ENCODE data around the gene R3HDM1. TPM values are rescaled to one million over a fixed set of nuclear protein-coding genes. Genes with fewer than 3 reads are reported as not detected.

The R3HDM1 gene
- total RNA-seq, 1 experiment from 2014 or later, result 62.6 TPM

- H3K27ac ChIP-seq (ENCODE audit: low read length), result peak within 1 kb of the TSS; percentile 96
- H3K36me3 ChIP-seq (ENCODE audit: control insufficient read depth, insufficient read depth, low read length), result no peaks in the 10 kb centered on the region; the same call in 1 of the 2 replicates
- ATAC-seq (peak; percentile 97), DNase-seq (ENCODE audit: low read depth, low spot score) (peak; percentile 93)
- intact Hi-C loops (cut with micrococcal nuclease; ENCODE audit: unreplicated experiment), result no loop called here
- ChIA-PET CTCF (no interaction called here), POLR2A (interaction anchor here (0.5 to 0.7 kb wide), 9 partner anchors 10 to 1103 kb away, joined by 3 to 18 read pairs (median 11); no protein-coding TSS in a partner anchor)
- no peaks in the 10 kb centered on the region for H3K27me3 ChIP-seq (ENCODE audit: control insufficient read depth, insufficient read depth, low read length)
- no TSS peak for BruUV-seq (replicated peaks)
- in situ Hi-C loops (cut with HindIII; ENCODE audit: low pct_unique_long_range_greater_than_20kb, low sequenced_read_pairs), result no loop called here
- peaks cover 16% of the 10 kb centered on the region for H3K4me1 ChIP-seq (ENCODE audit: control insufficient read depth, insufficient read depth, low read length)
- TF ChIP-seq SIN3A (IDR thresholded peaks at IDR 0.05; ENCODE audit: borderline replicate concordance, insufficient read depth, low read depth, low read length) (peak; percentile 33; the same call in 1 of the 2 replicates), POLR2AphosphoS5 (IDR thresholded peaks at IDR 0.05; ENCODE audit: low read depth, low read length) (peak; percentile 81), CTCF (IDR thresholded peaks at IDR 0.05) (peak; percentile 79), TCF7L2 (IDR thresholded peaks at IDR 0.05; ENCODE audit: low read depth, low read length) (peak; percentile 34; the same call in 1 of the 2 replicates), REST (IDR thresholded peaks at IDR 0.05; ENCODE audit: insufficient read depth in 1 of 2, low read depth in 2 of 2, low read length in 1 of 2) (0 out of 4 replicates have a peak, but pooled peaks of 1 of the 2 experiments have one; percentile 16)
- no peaks in the 10 kb centered on the region for H3K9me3 ChIP-seq (ENCODE audit: control insufficient read depth, insufficient read depth, low read depth, low read length)
- peak within 1 kb of the TSS; percentile 88 to 96 for H3K4me3 ChIP-seq (ENCODE audit: low read depth in 2 of 2, low read length in 2 of 2)
Measured at GRCh38 chr2:135741395-135742324, 210.4 kb downstream of the R3HDM1 start, which contains the start of gene UBXN4. Gene UBXN4 (plus strand): TSS chr2:135741855. CDS start chr2:135741930, 75 bp downstream.

- Histone ChIP-seq H3K9me3 (ENCODE audit: control insufficient read depth, insufficient read depth, low read depth, low read length) (no peaks in the 10 kb centered on the region), H3K27ac (ENCODE audit: low read length) (peak overlapping the region; percentile 96), H3K36me3 (ENCODE audit: control insufficient read depth, insufficient read depth, low read length) (no peaks in the 10 kb centered on the region; the same call in 1 of the 2 replicates), H3K4me1 (ENCODE audit: control insufficient read depth, insufficient read depth, low read length) (peaks cover 16% of the 10 kb centered on the region), H3K27me3 (ENCODE audit: control insufficient read depth, insufficient read depth, low read length) (no peaks in the 10 kb centered on the region), H3K4me3 (ENCODE audit: low read depth in 2 of 2, low read length in 2 of 2) (peak overlapping the region; percentile 88 to 96)
- ATAC-seq, result peak; percentile 35
- ChIA-PET CTCF (no interaction called here), POLR2A (no interaction called here)
- intact Hi-C loops (cut with micrococcal nuclease; ENCODE audit: unreplicated experiment), result no loop called here
- DNase-seq (ENCODE audit: low read depth, low spot score), result no peak
- no TSS peak for BruUV-seq (replicated peaks)
- in situ Hi-C loops (cut with HindIII; ENCODE audit: low pct_unique_long_range_greater_than_20kb, low sequenced_read_pairs), result no loop called here
- no peak for TF ChIP-seq CTCF (IDR thresholded peaks at IDR 0.05)
- no peak for TF ChIP-seq REST (IDR thresholded peaks at IDR 0.05; ENCODE audit: insufficient read depth in 1 of 2, low read depth in 2 of 2, low read length in 1 of 2)
- no peak for TF ChIP-seq TCF7L2 (IDR thresholded peaks at IDR 0.05; ENCODE audit: low read depth, low read length)
- no peak for TF ChIP-seq POLR2AphosphoS5 (IDR thresholded peaks at IDR 0.05; ENCODE audit: low read depth, low read length)
- no peak for TF ChIP-seq SIN3A (IDR thresholded peaks at IDR 0.05; ENCODE audit: borderline replicate concordance, insufficient read depth, low read depth, low read length)
Measured at GRCh38 chr2:135742325-135742757, 211.1 kb downstream of the R3HDM1 start.

Measured in Panc1 (cell line).